Measurements from ENCODE around the gene HIKESHI. TPM values are rescaled to one million over a fixed set of nuclear protein-coding genes. Genes with fewer than 3 reads are reported as not detected.

HIKESHI gene
- total RNA-seq, 2 donors from 2014 or later: 63.8 to 64.0 TPM

DNA sequence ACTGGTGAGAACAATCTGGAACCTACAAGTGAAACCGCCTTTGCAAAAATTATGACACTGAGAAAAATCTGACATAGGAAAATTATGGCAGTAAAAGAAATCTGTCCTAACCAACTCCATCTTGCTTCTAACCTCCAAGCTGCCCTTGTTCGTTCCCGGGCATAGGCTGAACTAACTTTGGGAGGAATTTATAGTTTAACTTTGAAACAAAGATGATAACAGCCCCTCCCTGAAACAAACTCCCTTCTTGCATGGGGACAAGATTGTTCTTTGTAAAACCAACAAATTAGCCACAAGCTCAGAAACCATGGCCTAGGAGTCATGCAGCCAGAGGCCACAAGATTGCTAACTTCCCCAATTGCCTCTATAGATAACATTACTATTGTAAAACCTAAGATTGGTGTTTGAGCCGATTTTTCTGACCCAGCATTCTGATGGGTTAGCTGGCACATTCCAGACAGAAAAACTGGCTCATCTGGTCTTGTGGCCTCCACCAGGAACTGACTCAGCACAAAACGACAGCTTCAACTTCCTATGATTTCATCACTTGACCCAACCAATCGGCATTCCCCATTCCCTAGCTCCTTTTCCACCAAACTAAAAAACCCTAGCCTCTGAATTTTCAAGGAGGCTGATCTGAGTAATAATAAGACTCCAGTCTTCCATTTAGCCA is 69.0 kb downstream of the HIKESHI start:
- H3K4me3 Mint-ChIP-seq: no peak overlapping the region
- DNase-seq (no peak), ATAC-seq (replicated peaks in 1 of 2) (no peak)
- no peaks in the 10 kb centered on the region for H3K36me3 Mint-ChIP-seq (ENCODE audit: insufficient read depth in 2 of 2)
- H3K27ac Mint-ChIP-seq: no peak overlapping the region
- peaks cover 2 to 3% of the 10 kb centered on the region in 2 donors for H3K9me3 Mint-ChIP-seq
- peaks cover 7% of the 10 kb centered on the region for H3K4me1 Mint-ChIP-seq (ENCODE audit: low read depth)
- H3K27me3 Mint-ChIP-seq (ENCODE audit: low read depth): peaks cover 11% of the 10 kb centered on the region

DNA sequence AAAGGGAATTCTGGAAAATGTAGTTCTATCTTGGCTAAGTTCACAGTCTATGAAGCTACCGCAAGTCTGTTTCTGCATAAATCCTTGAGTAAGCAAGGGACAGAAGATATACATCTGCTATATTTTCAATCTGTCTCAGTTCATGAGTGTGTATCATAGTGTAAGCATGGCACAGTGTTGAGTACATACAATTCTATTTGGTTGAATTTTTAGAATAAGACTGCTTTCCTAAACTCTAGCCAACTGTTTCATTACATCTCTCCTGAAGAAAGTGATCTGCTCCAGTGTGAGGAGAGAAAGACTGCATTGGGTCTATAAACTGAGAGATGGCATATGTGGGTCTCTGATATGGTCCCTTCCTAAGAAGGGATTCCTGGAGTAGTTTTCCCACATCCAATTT is 70.0 kb downstream of the HIKESHI start:
- Mint-ChIP-seq H3K4me1 (ENCODE audit: low read depth) (peaks cover 7% of the 10 kb centered on the region), H3K9me3 (peaks cover 4 to 5% of the 10 kb centered on the region in 2 donors), H3K4me3 (no peak overlapping the region), H3K27ac (no peak overlapping the region), H3K27me3 (ENCODE audit: low read depth) (peaks cover 11% of the 10 kb centered on the region), H3K36me3 (ENCODE audit: insufficient read depth in 2 of 2) (peaks cover 0 to 3% of the 10 kb centered on the region in 2 donors)
- ATAC-seq (replicated peaks in 1 of 2) (no peak), DNase-seq (no peak)

DNA sequence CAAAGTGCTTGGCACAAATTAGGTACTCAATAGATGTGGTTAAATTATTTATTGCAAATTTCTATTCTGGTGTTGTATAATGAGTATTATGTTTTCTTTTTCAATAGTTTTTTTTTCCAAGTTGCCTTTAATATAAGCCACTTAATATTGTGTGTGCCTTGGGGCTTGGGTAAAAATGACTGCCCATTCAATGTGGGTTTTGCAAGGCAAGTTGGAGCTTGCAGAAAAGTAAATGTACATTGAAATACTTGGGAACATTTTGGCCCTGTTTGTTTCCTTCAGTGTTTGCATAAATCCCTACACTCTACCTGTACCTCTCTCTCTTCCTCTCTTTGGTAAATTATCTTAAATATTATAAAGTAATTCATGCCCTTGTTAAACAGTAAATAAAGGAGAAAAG is 70.5 kb downstream of the HIKESHI start:
- Mint-ChIP-seq H3K9me3 (peaks cover 4 to 5% of the 10 kb centered on the region in 2 donors), H3K36me3 (ENCODE audit: insufficient read depth in 2 of 2) (peaks cover 0 to 3% of the 10 kb centered on the region in 2 donors), H3K4me3 (no peak overlapping the region), H3K27me3 (ENCODE audit: low read depth) (peaks cover 11% of the 10 kb centered on the region), H3K27ac (no peak overlapping the region), H3K4me1 (ENCODE audit: low read depth) (peaks cover 7% of the 10 kb centered on the region)
- ATAC-seq (replicated peaks in 1 of 2): no peak
- no peak for DNase-seq

DNA sequence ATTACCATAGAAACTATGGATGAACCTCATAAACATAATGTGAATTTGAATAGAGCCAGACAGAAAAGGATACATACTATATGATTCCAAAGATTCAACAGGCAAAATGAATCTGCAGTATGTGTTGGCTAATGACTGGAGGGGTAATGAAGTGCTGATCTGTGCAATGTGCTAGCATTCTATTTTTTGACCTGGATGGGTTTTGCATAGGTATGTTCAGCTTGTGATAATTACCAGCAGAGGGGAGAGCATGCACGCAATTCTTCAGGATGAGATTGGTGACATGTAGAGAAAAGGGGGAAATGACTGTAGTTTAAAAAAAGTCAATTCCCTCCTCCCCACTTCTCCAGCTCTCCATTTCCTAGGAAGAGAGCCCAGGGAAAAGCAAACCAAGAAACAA is 72.0 kb downstream of the HIKESHI start:
- ATAC-seq (replicated peaks in 1 of 2): no peak
- H3K9me3 Mint-ChIP-seq: peaks cover 4 to 5% of the 10 kb centered on the region in 2 donors

DNA sequence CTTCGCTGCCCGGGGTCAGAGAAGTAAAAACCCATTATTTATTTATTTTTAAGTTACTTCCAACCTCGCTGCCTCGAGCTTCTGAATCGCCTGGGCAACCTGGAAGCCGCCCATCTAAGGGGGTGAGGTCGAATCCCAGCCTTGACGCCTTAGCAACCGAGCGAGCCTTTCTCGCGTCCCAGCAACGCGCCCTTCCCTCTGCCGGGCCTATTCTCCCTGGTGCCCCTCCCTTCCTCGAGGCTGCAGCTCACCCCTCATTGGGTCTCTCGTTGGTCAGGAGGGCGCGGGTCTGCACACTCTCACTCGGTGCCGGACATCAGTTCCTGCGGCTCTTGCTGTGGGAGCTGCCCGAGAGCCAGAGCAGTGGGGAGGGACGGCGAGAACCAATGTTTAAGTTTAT is 72.5 kb downstream of the HIKESHI start, which contains the start of gene CCDC81:
Gene CCDC81, plus strand, starts transcription at position 302 of the 400 bp plus-strand sequence. CDS start 277 bp downstream, outside the sequence.
- ATAC-seq (replicated peaks in 1 of 2) (no peak), DNase-seq (no peak)
- H3K27ac Mint-ChIP-seq: no peak within 1 kb of the TSS
- peaks cover 7% of the 10 kb centered on the region for H3K4me1 Mint-ChIP-seq (ENCODE audit: low read depth)
- peaks cover 0 to 3% of the 10 kb centered on the region in 2 donors for H3K36me3 Mint-ChIP-seq (ENCODE audit: insufficient read depth in 2 of 2)
- H3K27me3 Mint-ChIP-seq (ENCODE audit: low read depth): peaks cover 11% of the 10 kb centered on the region
- peaks cover 2 to 3% of the 10 kb centered on the region in 2 donors for H3K9me3 Mint-ChIP-seq
- H3K4me3 Mint-ChIP-seq: no peak within 1 kb of the TSS

More for the DNA sequence above, 72.0 kb downstream of the HIKESHI start:
- H3K4me3 Mint-ChIP-seq: no peak overlapping the region
- H3K27ac Mint-ChIP-seq: no peak overlapping the region
- no peak for DNase-seq
- peaks cover 7% of the 10 kb centered on the region for H3K4me1 Mint-ChIP-seq (ENCODE audit: low read depth)
- peaks cover 11% of the 10 kb centered on the region for H3K27me3 Mint-ChIP-seq (ENCODE audit: low read depth)
- peaks cover 0 to 3% of the 10 kb centered on the region in 2 donors for H3K36me3 Mint-ChIP-seq (ENCODE audit: insufficient read depth in 2 of 2)

DNA sequence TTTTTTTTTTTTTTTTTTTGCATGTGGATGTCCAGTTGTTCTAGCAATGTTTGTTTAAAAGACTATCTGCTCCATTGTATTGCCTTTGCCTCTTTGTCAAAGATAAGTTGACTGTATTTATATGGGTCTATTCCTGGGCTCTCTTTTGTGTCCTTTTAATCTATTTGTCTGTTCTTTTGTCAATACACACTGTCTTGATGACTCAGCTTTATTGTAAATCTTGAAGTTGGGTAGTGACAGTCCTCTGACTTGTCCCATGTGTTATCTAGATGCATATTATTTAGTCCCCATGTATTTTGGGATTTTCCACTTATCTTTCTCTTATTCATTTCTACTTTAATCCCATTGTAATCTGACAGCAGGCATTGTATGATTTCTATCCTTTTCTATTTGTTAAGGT is 75.9 kb downstream of the HIKESHI start:
- ATAC-seq (replicated peaks in 1 of 2) (no peak), DNase-seq (no peak)
- Mint-ChIP-seq H3K9me3 (peaks cover 2 to 3% of the 10 kb centered on the region in 2 donors), H3K27ac (no peak overlapping the region), H3K27me3 (ENCODE audit: low read depth) (peaks cover 11% of the 10 kb centered on the region), H3K4me3 (no peak overlapping the region), H3K36me3 (ENCODE audit: insufficient read depth in 2 of 2) (peaks cover 0 to 3% of the 10 kb centered on the region in 2 donors), H3K4me1 (ENCODE audit: low read depth) (no peaks in the 10 kb centered on the region)

DNA sequence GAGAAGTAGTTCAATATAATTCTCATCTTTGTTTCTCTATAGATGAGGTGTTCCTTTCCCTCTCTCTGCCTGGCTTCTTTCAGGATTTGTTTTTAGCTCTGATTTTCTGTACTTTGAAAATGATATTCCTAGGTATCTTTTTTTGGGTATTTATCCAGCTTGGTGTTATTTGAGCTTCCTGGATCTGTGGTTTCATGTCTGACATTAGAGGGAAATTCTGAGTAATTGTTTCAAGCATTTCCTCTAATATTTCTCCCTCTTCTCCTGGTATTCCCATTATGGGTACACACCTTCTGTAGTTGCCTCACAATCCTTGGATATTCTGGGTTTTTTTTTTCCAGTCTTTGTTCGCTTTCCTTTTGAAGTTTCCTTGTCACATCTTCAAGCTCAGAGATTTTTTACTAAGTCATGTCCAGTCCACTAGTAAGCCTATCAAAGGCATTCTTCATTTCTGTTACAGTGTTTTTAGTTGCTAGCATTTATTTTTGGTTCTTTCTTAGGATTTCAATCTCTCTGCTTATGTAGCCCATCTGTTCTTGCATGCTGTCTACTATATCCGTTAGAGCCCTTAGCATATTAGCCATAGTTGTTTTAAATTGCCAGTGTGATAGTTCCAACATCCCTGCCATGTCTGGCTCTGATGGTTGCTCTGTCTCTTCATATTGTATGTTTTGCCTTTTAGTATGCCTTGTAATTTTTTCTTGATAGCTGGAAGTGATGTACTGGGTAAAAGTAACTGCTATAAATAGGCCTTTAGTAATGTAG is 78.4 kb downstream of the HIKESHI start:
- no peaks in the 10 kb centered on the region for H3K4me1 Mint-ChIP-seq (ENCODE audit: low read depth)
- no peak overlapping the region for H3K27ac Mint-ChIP-seq
- no peak overlapping the region for H3K4me3 Mint-ChIP-seq

DNA sequence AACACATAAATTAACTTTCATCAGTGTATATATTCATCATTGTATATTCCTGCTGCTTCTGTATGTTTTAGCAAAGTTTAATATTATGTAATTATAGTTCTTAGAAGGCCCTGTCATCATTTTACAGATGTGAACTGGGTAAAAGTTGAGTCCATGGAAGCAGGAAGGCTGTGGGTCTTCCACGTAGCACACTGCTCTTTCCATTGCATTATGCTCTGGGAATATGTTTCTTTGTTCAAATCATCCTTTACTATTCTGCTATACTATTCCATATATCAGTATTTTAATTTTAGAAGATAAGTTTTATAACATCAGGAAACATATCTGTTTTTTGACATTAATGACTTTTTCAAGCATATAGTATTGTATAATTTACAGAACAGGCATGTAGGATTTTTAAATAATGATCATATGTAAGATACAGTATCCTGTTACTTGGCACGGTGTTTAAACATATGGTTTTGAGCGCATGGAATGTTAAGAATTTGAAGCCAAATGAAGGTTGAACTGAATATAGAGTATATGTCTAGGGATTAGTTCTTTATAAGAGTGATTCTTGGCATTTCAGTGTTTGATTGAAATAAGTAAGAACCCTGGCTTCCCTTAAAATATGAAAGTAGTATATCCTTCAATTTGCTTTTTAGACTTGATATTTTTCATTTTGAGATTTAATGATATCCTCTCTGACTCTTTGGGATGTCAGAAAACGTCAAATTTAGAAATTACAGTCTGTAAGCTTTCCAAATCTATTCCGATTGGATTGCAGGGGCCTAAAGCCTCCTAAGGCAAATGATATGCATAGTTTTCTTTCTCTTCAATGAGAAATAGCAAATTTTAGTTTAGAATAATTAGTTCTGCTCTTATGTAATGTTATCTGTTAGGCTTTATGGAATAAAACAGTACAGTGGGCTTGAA is 81.3 kb downstream of the HIKESHI start:
- Mint-ChIP-seq H3K27ac (no peak overlapping the region), H3K9me3 (no peaks in the 10 kb centered on the region), H3K4me3 (no peak overlapping the region), H3K36me3 (ENCODE audit: insufficient read depth in 2 of 2) (no peaks in the 10 kb centered on the region), H3K4me1 (ENCODE audit: low read depth) (no peaks in the 10 kb centered on the region), H3K27me3 (ENCODE audit: low read depth) (no peaks in the 10 kb centered on the region)
- ATAC-seq (replicated peaks in 1 of 2): no peak
- no peak for DNase-seq

More for the DNA sequence above, 78.4 kb downstream of the HIKESHI start:
- peaks cover 2 to 3% of the 10 kb centered on the region in 2 donors for H3K9me3 Mint-ChIP-seq
- H3K36me3 Mint-ChIP-seq (ENCODE audit: insufficient read depth in 2 of 2): peaks cover 0 to 3% of the 10 kb centered on the region in 2 donors
- no peaks in the 10 kb centered on the region for H3K27me3 Mint-ChIP-seq (ENCODE audit: low read depth)
- no peak for ATAC-seq (replicated peaks in 1 of 2)
- DNase-seq: no peak

DNA sequence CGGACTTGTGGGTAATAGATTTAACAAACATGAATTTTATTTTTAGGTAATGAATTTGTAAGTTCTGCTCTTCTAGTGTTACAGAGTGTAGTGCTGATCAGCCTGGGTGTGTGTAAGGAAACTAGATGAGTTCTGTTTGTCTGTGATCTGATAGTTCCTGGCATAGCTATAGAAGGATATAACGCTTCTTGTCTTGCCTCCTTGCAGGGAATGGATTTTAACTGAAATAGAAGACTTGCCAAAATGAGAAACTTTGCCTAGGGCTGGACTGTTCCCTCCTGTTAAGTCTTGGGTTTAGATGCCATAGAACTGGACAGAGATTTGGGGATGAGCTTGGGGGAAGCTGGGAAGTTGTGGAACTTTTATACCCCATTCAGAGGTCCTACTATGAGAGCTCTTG is 84.2 kb downstream of the HIKESHI start:
- H3K27ac Mint-ChIP-seq: no peak overlapping the region
- DNase-seq (no peak), ATAC-seq (replicated peaks in 1 of 2) (no peak)
- H3K4me1 Mint-ChIP-seq (ENCODE audit: low read depth): no peaks in the 10 kb centered on the region
- no peaks in the 10 kb centered on the region for H3K27me3 Mint-ChIP-seq (ENCODE audit: low read depth)
- H3K9me3 Mint-ChIP-seq: peaks cover 0 to 1% of the 10 kb centered on the region in 2 donors
- H3K4me3 Mint-ChIP-seq: no peak overlapping the region
- H3K36me3 Mint-ChIP-seq (ENCODE audit: insufficient read depth in 2 of 2): no peaks in the 10 kb centered on the region

DNA sequence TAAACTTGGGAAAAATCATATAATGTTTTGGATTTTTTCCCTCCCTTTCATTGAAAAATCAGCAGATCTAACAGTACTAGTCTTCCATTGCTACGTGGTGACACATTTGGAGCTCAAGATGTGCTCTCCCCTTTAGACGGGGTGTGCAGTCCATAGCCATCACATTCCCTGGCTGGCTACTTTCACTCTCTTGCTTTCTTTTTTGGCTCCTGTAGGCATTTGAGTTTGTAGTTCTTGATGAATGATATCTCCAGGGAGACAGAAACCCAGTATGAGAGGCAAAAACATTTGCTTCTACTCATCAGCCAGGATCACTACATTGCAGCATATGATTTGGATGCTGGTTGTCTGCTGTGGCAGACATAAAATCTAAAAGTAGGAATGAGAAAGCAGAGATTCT is 84.7 kb downstream of the HIKESHI start:
- H3K4me3 Mint-ChIP-seq: no peak overlapping the region
- no peak for ATAC-seq (replicated peaks in 1 of 2)
- no peaks in the 10 kb centered on the region for H3K36me3 Mint-ChIP-seq (ENCODE audit: insufficient read depth in 2 of 2)
- no peaks in the 10 kb centered on the region for H3K4me1 Mint-ChIP-seq (ENCODE audit: low read depth)
- H3K9me3 Mint-ChIP-seq: peaks cover 0 to 1% of the 10 kb centered on the region in 2 donors
- no peaks in the 10 kb centered on the region for H3K27me3 Mint-ChIP-seq (ENCODE audit: low read depth)
- no peak overlapping the region for H3K27ac Mint-ChIP-seq
- DNase-seq: no peak

DNA sequence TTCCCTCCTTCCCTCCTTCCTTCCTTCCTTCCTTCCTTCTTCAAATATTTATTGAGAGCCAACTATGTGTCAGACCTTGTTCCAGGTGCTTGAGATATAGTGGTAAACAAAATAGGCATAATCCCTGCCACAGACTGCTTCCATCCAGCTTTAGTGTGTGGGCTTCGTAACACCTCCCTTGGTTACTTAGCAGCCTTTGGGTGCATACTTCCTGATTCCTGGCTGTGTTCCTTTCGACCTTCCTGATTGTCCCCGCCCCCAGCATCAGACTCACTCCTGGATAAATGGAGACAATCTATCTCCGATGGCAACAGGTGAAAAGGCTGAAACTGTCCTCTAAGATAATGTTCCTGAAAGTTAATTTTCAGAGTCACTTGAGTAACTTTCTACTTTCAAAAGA is 86.2 kb downstream of the HIKESHI start:
- Mint-ChIP-seq H3K4me3 (no peak overlapping the region), H3K4me1 (ENCODE audit: low read depth) (no peaks in the 10 kb centered on the region), H3K9me3 (peaks cover 0 to 1% of the 10 kb centered on the region in 2 donors), H3K27me3 (ENCODE audit: low read depth) (no peaks in the 10 kb centered on the region), H3K36me3 (ENCODE audit: insufficient read depth in 2 of 2) (no peaks in the 10 kb centered on the region), H3K27ac (no peak overlapping the region)
- DNase-seq (no peak), ATAC-seq (replicated peaks in 1 of 2) (no peak)

DNA sequence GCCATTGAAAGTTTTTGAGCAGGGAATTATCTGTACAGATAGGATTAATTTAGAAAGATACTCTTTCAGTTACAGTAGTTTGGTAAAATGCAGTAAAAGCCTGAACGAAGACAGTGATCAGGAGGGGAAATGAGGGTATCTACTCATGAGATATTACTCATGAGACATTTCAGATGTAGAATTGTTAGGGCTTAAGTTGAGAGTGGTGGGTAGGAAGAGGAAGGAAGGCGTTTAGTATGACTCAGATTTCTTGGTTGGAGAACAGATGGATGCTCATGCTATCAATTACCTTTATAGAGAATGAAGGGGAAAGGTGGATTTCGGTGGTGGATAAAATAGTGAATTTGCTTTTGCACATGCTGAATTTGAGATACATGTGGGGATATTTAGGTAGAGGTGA is 88.4 kb downstream of the HIKESHI start:
- DNase-seq (no peak), ATAC-seq (replicated peaks in 1 of 2) (no peak)
- Mint-ChIP-seq H3K36me3 (ENCODE audit: insufficient read depth in 2 of 2) (no peaks in the 10 kb centered on the region), H3K9me3 (peaks cover 0 to 1% of the 10 kb centered on the region in 2 donors), H3K27ac (no peak overlapping the region), H3K4me3 (no peak overlapping the region), H3K27me3 (ENCODE audit: low read depth) (no peaks in the 10 kb centered on the region), H3K4me1 (ENCODE audit: low read depth) (no peaks in the 10 kb centered on the region)
